HS-27A (cell line): ENCODE measurements around the gene RYR1.
"Not testable (repeated sequence)": the region's sequence is repeated elsewhere in the genome, so short reads cannot be mapped to it uniquely, and the experiment has no call there.

Experiments used
- DNase-seq: peaks from one replicate; pipeline ENCODE4 v3.0.0-alpha.2; 2012; ENCODE audit warnings: low read depth, missing footprints

Gene RYR1

DNA sequence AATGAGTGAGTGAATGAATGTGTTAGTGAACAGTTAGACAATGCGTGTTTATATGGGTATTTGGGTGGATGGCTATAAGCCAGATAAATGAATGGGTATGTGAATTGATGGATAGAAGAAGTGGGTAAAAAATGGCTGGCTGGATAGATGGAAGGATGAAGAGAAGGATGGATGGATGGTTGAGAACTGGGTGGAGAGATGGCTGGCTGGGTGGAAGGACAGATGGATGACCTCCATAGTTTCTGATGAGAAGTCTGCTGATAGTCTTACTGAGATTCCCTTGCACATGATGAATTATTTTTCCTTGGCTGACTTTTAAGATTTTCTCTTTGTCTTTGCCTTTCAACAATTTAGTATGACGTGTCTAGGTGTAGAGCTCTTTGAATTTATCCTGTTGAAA lies 57.4 kb downstream of the RYR1 start:
- no peak for DNase-seq

DNA sequence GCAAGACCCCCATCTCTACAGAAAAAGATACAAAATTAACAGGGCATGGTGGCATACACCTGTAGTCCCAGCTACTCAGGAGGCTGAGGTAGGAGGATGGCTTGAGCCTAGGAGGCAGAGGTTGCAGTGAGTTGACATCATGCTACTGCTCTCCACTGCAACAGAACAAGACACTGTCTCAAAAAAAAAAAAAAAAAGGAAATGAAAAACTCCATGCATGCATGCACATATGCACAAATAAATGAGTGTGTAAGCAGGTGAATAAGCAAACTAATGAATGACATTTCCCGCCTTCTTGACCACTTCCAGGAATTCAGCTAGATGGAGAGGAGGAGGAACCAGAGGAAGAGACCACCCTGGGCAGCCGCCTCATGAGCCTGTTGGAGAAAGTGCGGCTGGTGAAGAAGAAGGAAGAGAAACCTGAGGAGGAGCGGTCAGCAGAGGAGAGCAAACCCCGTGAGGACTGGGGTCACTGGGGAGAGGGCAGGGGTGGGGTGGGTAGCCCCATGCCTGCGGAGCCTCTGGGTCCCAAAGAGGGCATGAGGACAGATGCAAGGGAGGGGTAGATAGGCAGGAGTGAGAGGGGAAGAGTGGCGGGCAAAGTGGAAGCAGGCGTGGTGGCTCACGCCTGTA lies 58.8 kb downstream of the RYR1 start:
- DNase-seq, result no peak

DNA sequence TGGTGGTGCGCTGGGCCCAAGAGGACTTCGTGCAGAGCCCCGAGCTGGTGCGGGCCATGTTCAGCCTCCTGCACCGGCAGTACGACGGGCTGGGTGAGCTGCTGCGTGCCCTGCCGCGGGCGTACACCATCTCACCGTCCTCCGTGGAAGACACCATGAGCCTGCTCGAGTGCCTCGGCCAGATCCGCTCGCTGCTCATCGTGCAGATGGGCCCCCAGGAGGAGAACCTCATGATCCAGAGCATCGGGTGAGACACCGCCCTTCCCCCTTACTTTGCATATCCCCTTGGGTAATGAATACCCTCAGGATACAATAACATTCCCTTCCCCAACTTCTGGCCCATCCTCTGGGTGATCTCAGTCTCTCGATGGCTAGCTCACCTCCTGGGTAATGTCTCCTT lies 60.9 kb downstream of the RYR1 start:
- no peak for DNase-seq

DNA sequence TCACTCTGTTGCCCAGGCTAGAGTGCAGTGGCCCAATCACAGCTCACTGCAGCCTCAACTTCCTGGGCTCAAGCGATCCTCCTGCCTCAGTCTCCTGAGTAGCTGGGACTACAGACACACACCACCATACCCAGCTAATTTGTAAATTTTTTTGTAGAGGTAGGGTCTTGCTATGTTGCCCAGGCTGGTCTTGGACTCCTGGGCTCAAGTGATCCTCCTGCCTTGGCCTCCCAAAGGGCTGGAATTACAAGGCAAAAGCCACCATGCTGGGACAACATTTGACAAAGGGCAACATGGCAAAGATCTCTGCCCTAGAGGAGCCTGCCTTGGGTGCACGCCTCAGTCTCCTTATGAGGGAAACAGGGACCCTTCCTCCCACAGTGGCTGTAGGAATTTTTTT lies 61.9 kb downstream of the RYR1 start:
- DNase-seq, result not testable (repeated sequence)

DNA sequence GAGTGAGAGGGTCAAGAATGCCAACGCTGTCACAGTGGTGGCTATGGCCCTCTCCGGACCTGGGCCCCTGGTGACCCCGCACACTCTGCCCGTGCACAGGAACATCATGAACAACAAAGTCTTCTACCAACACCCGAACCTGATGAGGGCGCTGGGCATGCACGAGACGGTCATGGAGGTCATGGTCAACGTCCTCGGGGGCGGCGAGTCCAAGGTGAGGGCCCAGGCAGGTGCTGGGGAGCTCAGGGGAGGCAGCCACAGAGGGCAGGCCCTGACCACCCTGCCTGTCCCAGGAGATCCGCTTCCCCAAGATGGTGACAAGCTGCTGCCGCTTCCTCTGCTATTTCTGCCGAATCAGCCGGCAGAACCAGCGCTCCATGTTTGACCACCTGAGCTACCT lies 62.6 kb downstream of the RYR1 start:
- DNase-seq, result no peak

DNA sequence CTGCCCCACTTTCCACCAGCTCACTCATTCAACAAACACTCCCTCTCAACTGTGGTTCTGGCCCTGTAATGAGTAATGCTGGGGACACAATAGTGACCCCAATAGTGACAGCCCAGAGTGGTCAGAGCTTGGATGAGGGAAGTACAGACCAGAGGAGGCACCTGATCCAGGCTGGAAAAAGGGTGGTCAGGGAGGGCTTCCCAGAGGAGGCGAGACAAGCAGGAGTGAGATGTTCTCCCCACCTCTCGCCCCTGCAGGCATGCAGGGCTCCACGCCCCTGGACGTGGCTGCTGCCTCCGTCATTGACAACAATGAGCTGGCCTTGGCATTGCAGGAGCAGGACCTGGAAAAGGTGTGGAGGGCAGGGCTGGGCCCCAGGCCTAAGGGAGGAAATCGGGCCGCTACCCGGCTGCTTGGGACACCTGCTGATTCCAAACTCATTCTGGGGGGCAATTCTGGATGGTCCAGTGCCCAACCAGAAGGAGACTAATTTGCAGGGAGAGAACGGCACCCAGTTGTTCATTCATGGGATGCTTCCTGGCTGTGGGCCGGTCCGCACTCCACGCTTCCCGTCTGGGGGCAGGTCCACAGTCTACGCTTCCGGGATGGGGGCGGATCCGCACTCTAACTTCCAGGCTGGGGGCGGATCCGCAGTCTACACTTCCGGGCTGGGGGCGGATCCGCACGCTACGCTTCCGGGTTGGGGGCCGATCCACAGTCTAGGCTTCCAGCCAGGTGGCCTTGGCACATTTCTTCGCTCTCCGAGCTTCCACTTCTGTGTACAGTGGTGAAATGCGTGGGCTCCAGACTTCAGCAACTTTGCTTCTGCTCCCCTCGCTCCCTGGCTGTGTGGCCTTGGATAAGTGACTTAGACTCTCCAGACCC lies 63.4 kb downstream of the RYR1 start:
- DNase-seq, result no peak

DNA sequence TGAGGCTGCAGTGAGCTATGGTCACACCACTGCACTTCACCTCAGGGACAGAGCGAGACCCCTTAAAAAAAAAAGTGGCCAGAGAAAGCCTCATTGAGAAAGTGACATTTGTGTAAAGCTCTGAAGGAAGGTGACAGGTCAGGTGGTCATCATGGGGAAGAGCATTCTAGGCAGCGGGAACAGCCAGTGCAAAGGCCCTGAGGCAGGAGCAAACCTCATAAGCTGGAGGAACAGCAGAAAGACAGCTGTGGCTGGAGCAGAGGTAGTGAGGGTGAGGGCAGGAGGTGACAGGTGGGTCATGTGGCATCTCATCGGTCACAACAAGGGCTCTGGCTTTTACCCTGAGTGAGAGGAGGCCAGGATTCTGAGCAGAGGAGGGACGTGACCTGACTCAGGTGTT lies 64.4 kb downstream of the RYR1 start:
- DNase-seq, result no peak

DNA sequence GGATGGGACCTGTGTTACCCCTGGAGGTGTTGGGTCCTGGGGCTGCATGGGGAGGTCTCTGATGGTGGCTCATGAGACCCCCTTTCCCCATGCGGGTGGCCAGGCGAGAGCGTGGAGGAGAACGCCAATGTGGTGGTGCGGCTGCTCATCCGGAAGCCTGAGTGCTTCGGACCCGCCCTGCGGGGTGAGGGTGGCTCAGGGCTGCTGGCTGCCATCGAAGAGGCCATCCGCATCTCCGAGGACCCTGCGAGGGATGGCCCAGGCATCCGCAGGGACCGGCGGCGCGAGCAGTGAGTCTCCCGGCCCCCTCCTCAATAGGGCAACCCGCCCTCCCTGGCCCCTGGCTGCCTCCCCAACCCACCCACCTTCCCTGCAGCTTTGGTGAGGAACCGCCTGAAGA lies 66.0 kb downstream of the RYR1 start:
- DNase-seq, result no peak

DNA sequence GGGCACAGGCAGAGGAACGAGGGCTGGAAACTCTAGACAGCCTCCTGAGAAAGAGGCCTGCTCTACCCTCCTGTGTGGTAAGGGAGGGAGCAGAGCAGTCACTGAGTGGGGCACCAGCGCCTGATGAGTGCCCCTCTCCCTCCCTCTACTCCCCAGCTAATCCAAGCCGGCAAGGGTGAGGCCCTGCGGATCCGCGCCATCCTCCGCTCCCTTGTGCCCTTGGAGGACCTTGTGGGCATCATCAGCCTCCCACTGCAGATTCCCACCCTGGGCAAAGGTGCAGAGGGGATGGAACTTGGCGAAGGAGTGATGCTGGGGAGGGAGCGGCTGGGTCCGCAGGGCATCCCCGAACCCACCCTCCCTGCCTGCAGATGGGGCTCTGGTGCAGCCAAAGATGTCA lies 67.0 kb downstream of the RYR1 start:
- DNase-seq, result no peak

DNA sequence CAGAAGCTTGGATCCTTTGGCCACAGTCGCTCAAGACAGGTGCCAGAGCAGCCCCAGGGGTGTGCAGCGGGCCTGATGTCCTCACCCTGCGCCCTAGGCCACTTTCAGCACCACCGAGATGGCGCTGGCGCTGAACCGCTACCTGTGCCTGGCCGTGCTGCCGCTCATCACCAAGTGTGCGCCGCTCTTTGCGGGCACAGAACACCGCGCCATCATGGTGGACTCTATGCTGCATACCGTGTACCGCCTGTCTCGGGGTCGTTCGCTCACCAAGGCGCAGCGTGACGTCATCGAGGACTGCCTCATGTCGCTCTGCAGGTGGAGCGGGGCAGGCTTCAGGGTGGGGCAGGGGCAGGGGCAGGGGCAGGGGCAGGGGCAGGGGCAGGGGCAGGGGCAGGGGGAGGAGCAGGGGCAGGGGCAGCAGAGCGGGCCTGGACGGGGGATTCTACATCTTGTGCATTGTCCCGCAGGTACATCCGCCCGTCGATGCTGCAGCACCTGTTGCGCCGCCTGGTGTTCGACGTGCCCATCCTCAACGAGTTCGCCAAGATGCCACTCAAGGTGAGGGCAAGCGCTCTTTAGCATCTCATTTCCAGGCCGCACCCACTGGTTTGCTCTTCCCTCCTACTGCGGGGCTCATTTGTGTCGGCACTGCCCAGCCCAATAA lies 69.1 kb downstream of the RYR1 start:
- DNase-seq, result no peak

DNA sequence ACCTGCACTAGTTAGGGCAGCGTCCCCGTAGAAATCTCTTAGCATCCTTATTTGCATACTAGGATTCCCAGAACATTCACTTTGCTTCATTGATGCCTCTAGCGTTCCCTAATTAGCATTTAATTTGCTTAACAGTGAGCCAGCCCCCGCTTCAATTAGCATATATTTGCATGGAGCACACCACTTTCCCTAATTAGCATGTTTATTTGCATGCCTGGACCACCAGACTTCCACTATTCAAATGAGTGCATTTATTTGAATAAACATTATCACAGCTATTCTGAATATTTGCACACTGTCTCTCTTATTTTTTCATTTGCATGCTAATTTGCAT lies 69.6 kb downstream of the RYR1 start:
- no peak for DNase-seq

DNA sequence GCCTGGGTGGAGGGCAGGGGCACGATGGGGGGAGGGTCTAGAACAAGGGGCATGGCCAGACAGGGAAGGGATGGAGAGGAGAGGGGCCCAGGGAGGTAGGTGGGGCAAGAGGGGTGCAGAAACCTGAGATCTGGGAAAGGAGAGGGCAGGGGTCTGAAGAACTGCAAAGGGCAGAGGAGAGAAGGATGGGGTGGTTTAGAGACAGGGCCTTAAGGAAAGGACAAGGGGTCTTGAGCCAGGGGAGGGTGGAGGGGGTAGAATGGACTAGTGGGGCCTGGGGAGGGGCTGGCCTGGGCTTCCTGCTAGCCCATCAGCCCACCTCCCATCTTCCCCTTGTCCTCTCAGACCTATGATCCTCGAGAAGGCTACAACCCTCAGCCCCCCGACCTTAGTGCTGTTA lies 72.5 kb downstream of the RYR1 start:
- DNase-seq, result no peak

DNA sequence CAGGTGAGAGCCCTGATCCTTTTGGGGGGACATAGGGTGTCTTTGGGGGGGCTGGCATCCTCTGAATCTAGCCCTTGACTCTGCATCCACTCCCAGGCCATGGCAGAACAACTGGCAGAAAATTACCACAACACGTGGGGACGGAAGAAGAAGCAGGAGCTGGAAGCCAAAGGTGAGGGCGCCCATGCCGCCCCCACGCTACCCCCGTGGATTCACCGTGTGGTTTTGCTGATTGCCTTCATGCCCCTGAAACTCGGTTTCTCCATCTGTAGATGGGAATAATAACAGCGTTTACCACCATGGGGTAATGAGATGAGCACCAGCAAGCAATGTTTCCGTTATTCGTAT lies 72.9 kb downstream of the RYR1 start:
- DNase-seq, result no peak

DNA sequence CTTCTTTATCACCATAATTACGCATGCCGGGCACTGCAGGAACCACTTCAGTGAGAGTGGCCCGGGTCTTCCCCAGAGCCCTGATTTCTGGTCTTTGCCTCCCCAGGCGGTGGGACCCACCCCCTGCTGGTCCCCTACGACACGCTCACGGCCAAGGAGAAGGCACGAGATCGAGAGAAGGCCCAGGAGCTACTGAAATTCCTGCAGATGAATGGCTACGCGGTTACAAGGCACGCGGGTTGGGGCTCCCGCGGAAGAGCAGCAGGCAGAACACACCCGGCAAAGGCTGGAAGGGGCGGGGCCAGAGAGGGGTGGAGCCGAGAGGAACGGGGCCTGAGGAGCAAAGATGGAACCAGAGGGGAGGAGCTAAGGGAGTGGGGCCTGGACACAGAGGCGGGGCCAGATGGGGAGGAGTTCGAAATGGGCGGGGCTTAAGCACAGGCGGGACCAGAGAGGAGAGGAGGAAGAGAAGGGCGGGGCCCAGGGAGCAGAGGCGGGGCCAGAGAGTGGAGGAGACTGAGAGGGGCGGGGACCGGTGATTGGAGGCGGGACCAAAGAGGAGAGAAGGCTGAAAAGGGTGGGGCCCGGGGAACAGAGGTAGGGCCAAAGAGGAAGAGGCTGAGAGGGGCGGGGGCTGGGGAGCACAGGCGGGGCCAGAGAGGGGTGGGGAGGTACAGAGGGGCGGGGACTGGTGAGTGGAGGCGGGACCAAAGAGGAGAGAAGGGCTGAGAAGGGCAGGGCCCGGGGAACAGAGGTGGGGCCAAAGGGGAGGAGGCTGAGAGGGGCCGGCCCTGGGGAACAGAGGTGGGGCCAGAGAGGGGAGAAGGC lies 73.4 kb downstream of the RYR1 start:
- DNase-seq, result no peak

DNA sequence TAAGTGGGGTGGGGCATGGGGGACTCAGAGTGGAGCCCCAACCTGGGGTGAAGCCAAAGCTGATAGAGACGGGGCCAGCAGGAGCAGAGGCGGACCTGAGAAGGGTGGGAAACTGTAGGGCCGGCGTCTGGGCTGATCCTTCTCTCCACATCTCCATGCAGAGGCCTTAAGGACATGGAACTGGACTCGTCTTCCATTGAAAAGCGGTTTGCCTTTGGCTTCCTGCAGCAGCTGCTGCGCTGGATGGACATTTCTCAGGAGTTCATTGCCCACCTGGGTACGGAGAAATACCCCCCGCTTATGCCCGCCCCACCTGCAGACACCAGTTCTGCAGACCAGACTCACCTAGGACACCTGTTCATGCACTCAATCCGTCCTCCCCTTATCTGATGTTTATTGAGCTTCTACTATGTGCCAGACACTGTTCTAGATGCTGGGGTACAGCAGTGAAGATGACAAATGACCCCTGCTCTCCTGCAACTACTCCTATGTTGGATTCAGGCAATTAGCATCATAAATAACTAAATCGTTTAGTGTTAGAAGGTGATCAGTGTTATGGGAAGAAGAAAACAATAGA lies 74.1 kb downstream of the RYR1 start:
- no peak for DNase-seq

DNA sequence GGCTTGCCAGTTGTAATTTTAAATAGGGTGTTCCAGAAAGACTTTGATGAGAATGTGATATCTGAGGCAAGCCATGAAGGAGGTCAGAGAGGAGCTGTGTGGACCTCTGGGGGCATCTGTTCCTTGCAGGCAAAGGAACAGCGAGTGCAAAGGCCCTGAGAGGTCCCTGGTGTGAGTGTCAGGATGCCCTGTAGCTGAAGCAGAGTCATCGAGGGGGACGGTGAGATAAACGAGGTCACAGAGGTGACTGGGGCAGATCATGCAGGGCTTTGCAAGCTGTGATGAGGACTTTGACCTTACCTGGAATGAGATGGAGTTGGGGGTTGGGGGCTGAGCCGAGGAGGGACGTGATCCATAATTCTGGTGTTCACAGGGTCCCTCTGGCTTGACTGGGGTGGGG lies 75.0 kb downstream of the RYR1 start:
- DNase-seq, result no peak

DNA sequence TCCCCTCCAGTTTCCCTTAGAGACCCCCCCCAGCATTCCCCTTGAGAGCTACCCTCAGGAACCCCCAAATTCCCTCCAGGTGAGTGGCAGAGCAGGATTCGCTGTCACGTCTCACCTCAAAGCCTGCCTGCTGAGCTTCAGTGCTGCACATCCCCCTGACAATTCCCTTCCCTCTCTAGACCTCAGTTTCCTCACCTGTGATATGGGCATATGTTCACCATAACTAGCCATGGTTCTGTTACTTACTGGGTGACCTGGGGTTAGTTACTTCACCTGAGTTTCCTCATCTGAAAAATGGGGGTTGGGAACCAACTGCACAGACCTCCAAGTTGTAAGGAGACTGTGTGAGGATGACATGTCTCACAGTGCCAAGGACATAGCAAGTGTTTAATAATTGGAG lies 75.5 kb downstream of the RYR1 start:
- DNase-seq, result no peak

DNA sequence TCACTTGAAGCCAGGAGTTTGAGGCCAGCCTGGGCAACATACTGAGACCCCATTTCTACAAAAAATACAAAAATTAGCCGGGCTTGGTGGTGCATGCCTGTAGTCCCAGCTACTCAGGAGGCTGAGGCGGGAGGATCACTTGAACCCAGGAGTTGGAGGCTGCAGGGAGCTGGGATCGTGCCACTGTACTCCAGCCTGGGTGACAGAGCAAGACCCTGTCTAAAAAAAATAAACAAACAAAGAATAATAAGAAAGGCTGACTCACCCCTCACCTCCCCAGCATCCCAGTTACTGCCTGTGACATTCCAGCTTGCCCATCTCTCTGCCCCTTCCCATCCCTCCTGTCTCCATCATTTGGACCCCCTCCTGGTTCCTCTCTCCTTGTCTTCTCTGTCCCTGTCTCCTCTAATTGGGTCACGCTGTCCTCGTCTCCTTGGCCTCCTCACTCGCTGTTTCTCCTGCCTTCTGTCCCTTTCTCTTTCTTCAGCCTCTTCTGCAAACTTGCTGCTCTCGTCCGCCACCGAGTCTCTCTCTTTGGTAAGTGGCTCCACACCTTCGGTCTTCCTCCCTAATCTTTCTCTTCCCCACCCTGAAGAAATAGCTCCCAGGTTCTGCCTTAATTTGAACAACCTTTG lies 77.7 kb downstream of the RYR1 start:
- no peak for DNase-seq

DNA sequence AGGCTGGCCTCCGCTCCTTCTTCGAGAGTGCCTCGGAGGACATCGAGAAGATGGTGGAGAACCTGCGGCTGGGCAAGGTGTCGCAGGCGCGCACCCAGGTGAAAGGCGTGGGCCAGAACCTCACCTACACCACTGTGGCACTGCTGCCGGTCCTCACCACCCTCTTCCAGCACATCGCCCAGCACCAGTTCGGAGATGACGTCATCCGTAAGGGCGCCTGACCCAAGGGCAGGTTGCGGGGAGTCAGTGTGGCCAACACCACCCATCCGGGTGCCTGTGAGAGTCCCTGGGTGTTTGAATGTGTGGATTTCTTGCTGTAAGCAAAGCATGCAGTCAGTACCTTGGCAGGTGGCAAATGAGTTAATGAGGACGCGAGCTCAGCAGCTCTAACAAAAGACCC lies 78.8 kb downstream of the RYR1 start:
- no peak for DNase-seq

DNA sequence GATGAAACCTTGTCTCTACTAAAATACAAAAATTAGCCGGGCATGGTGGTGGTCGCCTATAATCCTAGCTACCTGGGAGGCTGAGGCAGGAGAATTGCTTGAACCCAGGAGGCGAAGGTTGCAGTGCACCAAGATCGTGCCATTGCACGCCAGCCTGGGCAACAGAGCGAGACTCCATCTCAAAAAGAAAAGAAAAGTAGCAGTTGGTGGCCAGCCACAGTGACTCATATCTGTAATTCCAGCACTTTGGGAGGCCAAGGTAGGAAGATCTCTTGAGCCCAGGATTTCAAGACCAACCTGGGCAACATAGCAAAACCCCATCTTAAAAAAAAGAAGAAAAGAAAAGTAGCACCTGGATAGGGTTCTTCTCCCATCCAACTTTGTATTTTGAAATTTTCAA lies 79.7 kb downstream of the RYR1 start:
- DNase-seq, result not testable (repeated sequence)

DNA sequence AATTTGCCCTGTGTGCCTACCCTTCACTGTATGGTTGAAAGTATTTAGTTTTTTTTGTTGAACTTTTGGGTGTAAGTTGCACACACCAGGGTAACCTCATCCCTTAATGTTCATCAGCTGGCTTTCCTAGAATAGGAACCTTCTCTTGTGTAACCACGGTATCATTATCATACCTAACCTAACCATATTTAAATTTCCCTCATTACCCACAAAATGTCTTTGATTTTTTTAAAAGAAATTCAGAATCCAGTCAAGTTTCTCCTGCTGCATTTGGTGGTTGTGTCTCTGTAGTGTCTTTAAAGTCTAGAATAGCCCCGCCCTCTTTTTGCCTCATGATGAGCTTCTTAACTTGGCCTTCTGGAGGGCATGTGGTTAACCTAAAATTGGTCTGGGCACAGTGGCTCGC lies 80.3 kb downstream of the RYR1 start:
- DNase-seq, result no peak
